SK-N-SH treated with all-trans-retinoic acid at 6 μM for 48 hours (cell line): ENCODE measurements around the gene NCKAP5.

ENCODE experiments used
- ATAC-seq: fragments of 200-7000 bp; cut with Tn5 transposase; 3 replicates; pipeline ENCODE4 v1.9.1; 2020; ENCODE audit warnings: mild to moderate bottlenecking, moderate library complexity
- ARNTL ChIP-seq: fragments of 450-650 bp; formaldehyde crosslinking; IDR thresholded peaks from 2 replicates; pipeline ENCODE4 v1.5.0; 2020; ENCODE audit warnings: low read depth, mild to moderate bottlenecking, moderate library complexity, borderline replicate concordance
- BACH2 ChIP-seq: fragments of 250-450 bp; sonication (Bioruptor Pico); IDR thresholded peaks from 2 replicates; pipeline ENCODE4 v1.9.0; 2021; ENCODE audit warnings: mild to moderate bottlenecking, borderline replicate concordance
- CSDC2 ChIP-seq: fragments of 250-450 bp; sonication (Bioruptor Pico); IDR thresholded peaks from 2 replicates; pipeline ENCODE4 v1.5.0; 2020; ENCODE audit warnings: mild to moderate bottlenecking, moderate library complexity
- CSRNP3 ChIP-seq: fragments of 250-450 bp; sonication (Bioruptor Pico); IDR thresholded peaks from 2 replicates; pipeline ENCODE4 v1.5.1; 2021; ENCODE audit warnings: mild to moderate bottlenecking, moderate library complexity
- ESRRG ChIP-seq: fragments of 250-450 bp; sonication (Bioruptor Pico); IDR thresholded peaks from 2 replicates; pipeline ENCODE4 v1.6.1; 2021; ENCODE audit warnings: mild to moderate bottlenecking
- GLIS3 ChIP-seq: fragments of 250-450 bp; sonication (Bioruptor Pico); IDR thresholded peaks from 2 replicates; pipeline ENCODE4 v1.5.0; 2020; ENCODE audit warnings: mild to moderate bottlenecking, moderate library complexity
- OSR1 ChIP-seq: fragments of 250-450 bp; sonication (Bioruptor Pico); IDR thresholded peaks from 2 replicates; pipeline ENCODE4 v1.8.0; 2022; ENCODE audit warnings: moderate library complexity, mild to moderate bottlenecking, inconsistent platforms
- PATZ1 ChIP-seq: fragments of 250-450 bp; sonication (Bioruptor Pico); IDR thresholded peaks from 2 replicates; pipeline ENCODE4 v1.8.0; 2020; ENCODE audit warnings: mild to moderate bottlenecking, moderate library complexity, borderline replicate concordance
- POU6F1 ChIP-seq: fragments of 250-450 bp; sonication (Bioruptor Pico); IDR thresholded peaks from 2 replicates; pipeline ENCODE4 v1.8.0; 2021; ENCODE audit warnings: low read depth, mild to moderate bottlenecking, moderate library complexity, borderline replicate concordance
- PPARA ChIP-seq: fragments of 250-450 bp; sonication (Bioruptor Pico); IDR thresholded peaks from 2 replicates; pipeline ENCODE4 v1.5.0; 2020; ENCODE audit warnings: mild to moderate bottlenecking, borderline replicate concordance
- RARB ChIP-seq: fragments of 250-450 bp; sonication (Bioruptor Pico); IDR thresholded peaks from 2 replicates; pipeline ENCODE4 v1.8.0; 2021; ENCODE audit warnings: mild to moderate bottlenecking, moderate library complexity
- SNAI2 ChIP-seq: fragments of 250-450 bp; sonication (Bioruptor Pico); IDR thresholded peaks from 2 replicates; pipeline ENCODE4 v1.5.0; 2020; ENCODE audit warnings: mild to moderate bottlenecking, moderate library complexity
- TCF4 ChIP-seq: fragments of 250-450 bp; sonication (Bioruptor Pico); IDR thresholded peaks from 2 replicates; pipeline ENCODE4 v1.8.0; 2021; ENCODE audit warnings: mild to moderate bottlenecking, moderate library complexity, borderline replicate concordance
- TOX ChIP-seq: fragments of 250-450 bp; sonication (Bioruptor Pico); IDR thresholded peaks from 2 replicates; pipeline ENCODE4 v1.8.0; 2021; ENCODE audit warnings: mild to moderate bottlenecking, moderate library complexity, borderline replicate concordance
- TSHZ2 ChIP-seq: fragments of 250-450 bp; sonication (Bioruptor Pico); IDR thresholded peaks from 2 replicates; pipeline ENCODE4 v1.5.0; 2020; ENCODE audit warnings: mild to moderate bottlenecking, moderate library complexity
- ZFP3 ChIP-seq: fragments of 250-450 bp; sonication (Bioruptor Pico); IDR thresholded peaks from 2 replicates; pipeline ENCODE4 v1.5.0; 2020; ENCODE audit warnings: mild to moderate bottlenecking, moderate library complexity
- ZFP30 ChIP-seq: fragments of 450-650 bp; formaldehyde crosslinking; IDR thresholded peaks from 2 replicates; pipeline ENCODE4 v1.5.0; 2022; ENCODE audit warnings: mild to moderate bottlenecking, moderate library complexity
- ZNF565 ChIP-seq: fragments of 450-650 bp; formaldehyde crosslinking; conservative IDR thresholded peaks from 2 replicates; pipeline ENCODE4 v1.5.0; 2020; ENCODE audit warnings: low read depth, mild to moderate bottlenecking, moderate library complexity
- ZNF70 ChIP-seq: fragments of 450-650 bp; formaldehyde crosslinking; IDR thresholded peaks from 2 replicates; pipeline ENCODE4 v1.5.0; 2020; ENCODE audit warnings: mild to moderate bottlenecking, moderate library complexity
- ZNF8 ChIP-seq: fragments of 450-650 bp; formaldehyde crosslinking; IDR thresholded peaks from 2 replicates; pipeline ENCODE4 v1.5.0; 2020; ENCODE audit warnings: mild to moderate bottlenecking, moderate library complexity

Gene NCKAP5

GRCh38 chr2:133346654-133347053 lies 221.6 kb downstream of the NCKAP5 start:
- TF ChIP-seq ESRRG, result no peak
- TF ChIP-seq GLIS3 (CRISPR knock-in tag), result no peak
- no peak for TF ChIP-seq POU6F1 (CRISPR knock-in tag)
- no peak for TF ChIP-seq ARNTL (CRISPR knock-in tag)
- TF ChIP-seq ZFP30 (CRISPR knock-in tag), result no peak
- no peak for TF ChIP-seq SNAI2
- TF ChIP-seq BACH2 (CRISPR knock-in tag), result no peak
- TF ChIP-seq PATZ1, result no peak
- no peak for TF ChIP-seq TCF4 (CRISPR knock-in tag)
- TF ChIP-seq ZNF70 (CRISPR knock-in tag), result no peak
- ATAC-seq, result no peak

- no peak for ATAC-seq
- TF ChIP-seq ZFP3, result no peak
- TF ChIP-seq ZFP30 (CRISPR knock-in tag), result no peak
- TF ChIP-seq PATZ1, result no peak
- no peak for TF ChIP-seq BACH2 (CRISPR knock-in tag)
- no peak for TF ChIP-seq RARB (CRISPR knock-in tag)
- no peak for TF ChIP-seq CSDC2 (CRISPR knock-in tag)
- TF ChIP-seq ZNF70 (CRISPR knock-in tag), result no peak
- TF ChIP-seq ZNF565 (CRISPR knock-in tag), result no peak
- TF ChIP-seq PPARA (CRISPR knock-in tag), result no peak
- no peak for TF ChIP-seq SNAI2
- no peak for TF ChIP-seq ARNTL (CRISPR knock-in tag)
- TF ChIP-seq TCF4 (CRISPR knock-in tag), result no peak
- TF ChIP-seq CSRNP3 (CRISPR knock-in tag), result no peak
- TF ChIP-seq TOX (CRISPR knock-in tag), result no peak
- no peak for TF ChIP-seq TSHZ2
- no peak for TF ChIP-seq GLIS3 (CRISPR knock-in tag)
Observed at GRCh38 chr2:133345638-133346037, 222.6 kb downstream of the NCKAP5 start.

GRCh38 chr2:133344849-133345248 lies 223.4 kb downstream of the NCKAP5 start:
- no peak for ATAC-seq
- TF ChIP-seq ZNF565 (CRISPR knock-in tag) (no peak), POU6F1 (CRISPR knock-in tag) (no peak), ZNF8 (CRISPR knock-in tag) (no peak), SNAI2 (no peak), OSR1 (CRISPR knock-in tag) (no peak), TSHZ2 (no peak), PATZ1 (no peak), PPARA (CRISPR knock-in tag) (no peak)
